NOMO-1 treated with dmso at 0.1 percent for 144 hours (cell line): Measurements from ENCODE around the gene MEGF8.
A peak's percentile ranks its signal among the peaks of the same experiment; 100 is the strongest.

Experiments
- DNase-seq: peaks from one replicate; lab custom pipeline; 2025; ENCODE audit not compliant: unreplicated experiment; lab: John Stamatoyannopoulos, UW

Gene MEGF8

GRCh38 chr19:42410371-42410770, 84.9 kb downstream of the MEGF8 start:
- DNase-seq, result no peak

GRCh38 chr19:42411581-42412178, 86.2 kb downstream of the MEGF8 start:
- DNase-seq, result no peak

GRCh38 chr19:42412227-42412626, 86.8 kb downstream of the MEGF8 start:
- no peak for DNase-seq

GRCh38 chr19:42412661-42413076, 87.2 kb downstream of the MEGF8 start:
- no peak for DNase-seq

- DNase-seq, result no peak
Measured at GRCh38 chr19:42419309-42419708, 93.9 kb downstream of the MEGF8 start.

- peak; percentile 28 for DNase-seq
Measured at GRCh38 chr19:42420055-42420544, 94.7 kb downstream of the MEGF8 start.

- no peak for DNase-seq
Measured at GRCh38 chr19:42421101-42421500, 95.7 kb downstream of the MEGF8 start.

GRCh38 chr19:42421591-42422031, 96.2 kb downstream of the MEGF8 start:
- no peak for DNase-seq

- DNase-seq, result no peak
Measured at GRCh38 chr19:42422092-42422900, 96.9 kb downstream of the MEGF8 start.

GRCh38 chr19:42422901-42423461, 97.5 kb downstream of the MEGF8 start:
- peak; percentile 18 for DNase-seq

GRCh38 chr19:42423462-42424344, 98.3 kb downstream of the MEGF8 start:
- peak; percentile 92 for DNase-seq

GRCh38 chr19:42424345-42424707, 98.9 kb downstream of the MEGF8 start:
- no peak for DNase-seq

GRCh38 chr19:42424712-42425131, 99.3 kb downstream of the MEGF8 start:
- DNase-seq, result no peak

GRCh38 chr19:42426643-42427042, 101.2 kb downstream of the MEGF8 start:
- DNase-seq, result no peak

- DNase-seq, result no peak
Measured at GRCh38 chr19:42427313-42427712, 101.9 kb downstream of the MEGF8 start, which contains the start of gene LIPE. Gene LIPE, minus strand, starts transcription at chr19:42427388. Its CDS starts 239 bp downstream, at chr19:42427149.
